ENCODE results near the gene APLP2. TPM values are rescaled to one million over a fixed set of nuclear protein-coding genes. Genes with fewer than 3 reads are reported as not detected.
A peak's percentile ranks its signal among the peaks of the same experiment; 100 is the strongest.

The APLP2 gene
- total and polyA plus RNA-seq, 2 of the 13 experiments (the other 11 are each of a cell fraction or from before 2014, with no cell fraction given) = 315 to 594 TPM

DNA sequence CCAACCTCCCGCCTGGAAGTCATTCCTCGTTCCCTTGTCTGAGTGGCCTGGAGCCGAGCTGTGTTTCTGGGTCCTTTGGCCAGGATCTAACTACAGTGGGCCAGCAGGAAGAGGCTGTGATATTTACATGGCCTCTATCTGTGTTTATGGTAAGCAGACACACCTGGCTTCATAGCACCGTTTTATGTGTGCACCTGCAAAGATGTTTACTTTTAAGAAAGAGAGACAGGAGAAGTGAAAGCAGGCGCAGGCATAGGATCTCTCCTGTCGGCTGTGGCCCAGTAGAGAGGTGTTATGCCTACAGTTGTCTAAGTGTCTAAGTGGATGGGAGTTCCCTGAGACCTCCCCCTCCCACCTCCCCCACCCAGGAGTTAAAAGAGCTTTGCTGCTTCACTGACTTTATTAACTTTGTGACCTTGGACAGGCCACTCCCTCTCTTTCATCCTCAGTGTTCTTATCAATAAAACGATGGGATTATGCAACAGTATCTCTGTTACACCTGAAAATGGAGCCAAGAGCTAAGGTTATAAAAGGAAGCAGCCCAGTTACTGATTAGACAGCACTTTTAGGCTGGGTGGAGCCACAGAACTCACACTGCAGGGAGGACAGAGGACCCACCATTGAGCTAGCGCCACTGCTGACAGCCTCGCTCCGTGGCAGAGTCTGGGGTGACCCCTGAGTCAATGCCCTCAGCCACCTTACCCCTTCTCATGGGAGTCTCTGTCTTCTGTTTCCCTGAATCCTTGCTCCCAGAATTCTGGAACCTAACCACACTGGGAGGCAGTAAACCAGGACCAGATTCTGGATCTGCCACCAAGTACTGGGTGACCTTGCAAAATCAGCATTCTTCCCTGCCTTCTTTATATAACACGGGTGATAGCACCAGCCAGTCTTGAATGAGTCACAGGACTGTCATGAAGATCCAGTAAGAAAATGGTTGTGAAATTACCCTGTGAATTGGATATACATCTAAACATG lies 111.9 kb downstream of the APLP2 start (continued):
- TF ChIP-seq ZNF234 (CRISPR knock-in tag; conservative IDR thresholded peaks at IDR 0.05) (no peak), HOXD1 (CRISPR knock-in tag; IDR thresholded peaks at IDR 0.05) (peak; percentile 73; the same call in 1 of the 2 replicates), NR2F6 (IDR thresholded peaks at IDR 0.05) (peak; percentile 76), NR2F6 (CRISPR knock-in tag; IDR thresholded peaks at IDR 0.05) (peak; percentile 64), NCOA2 (CRISPR knock-in tag; IDR thresholded peaks at IDR 0.05) (peak; percentile 94), ZNF326 (CRISPR knock-in tag; IDR thresholded peaks at IDR 0.05; ENCODE audit: borderline replicate concordance) (no peak)

DNA sequence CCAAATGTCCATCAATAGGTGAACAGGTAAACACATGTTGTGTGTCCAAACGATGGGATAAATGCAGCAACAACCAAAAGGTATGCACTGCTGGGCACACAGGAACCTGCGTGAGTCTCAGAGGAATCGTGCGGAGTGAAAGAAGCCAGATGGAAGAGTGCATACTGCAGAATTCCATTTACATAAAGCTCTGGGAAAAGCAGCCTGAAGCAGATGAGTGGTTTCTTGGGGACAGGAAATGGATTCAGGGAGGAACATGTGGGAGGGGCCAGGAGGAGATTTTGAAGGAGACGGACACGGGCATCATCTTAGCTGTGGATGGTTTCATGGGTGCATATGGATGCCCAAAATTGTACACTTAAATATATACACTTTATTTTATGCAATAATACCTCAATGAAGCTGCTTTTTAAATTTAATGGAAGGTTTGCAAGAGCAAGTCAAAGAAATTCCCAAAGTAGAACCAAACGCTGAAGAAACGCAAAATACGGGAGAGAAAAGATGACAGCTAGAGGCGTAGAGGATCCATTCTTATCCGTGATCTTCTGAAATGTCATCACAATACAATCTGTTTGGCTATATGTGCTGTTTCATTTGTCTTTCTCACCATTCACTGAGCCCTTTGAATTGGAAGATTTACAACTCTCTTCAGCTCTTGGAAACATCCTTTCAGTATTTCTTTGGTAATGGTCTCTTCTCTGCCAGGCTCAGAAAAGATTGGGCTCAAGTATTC lies 114.3 kb downstream of the APLP2 start:
- H3K79me2 ChIP-seq (ENCODE audit: insufficient read depth, low read length) = no peaks in the 10 kb centered on the region

More for the DNA sequence above, 114.3 kb downstream of the APLP2 start:
- ChIA-PET POLR2A (no interaction called here), CTCF (ENCODE audit: low intra/inter-chr PET ratio, low total read pairs) (no interaction called here)
- no peak for TF ChIP-seq NR2F2 (IDR thresholded peaks at IDR 0.05; ENCODE audit: borderline replicate concordance, low read depth)
- H3K27ac ChIP-seq (ENCODE audit: extremely low read length, insufficient read depth, low read length) = no peak overlapping the region
- no peak overlapping the region for H3K9ac ChIP-seq (ENCODE audit: insufficient read depth, low read depth, low read length)
- H4K20me1 ChIP-seq (ENCODE audit: insufficient read depth, low read length) = no peaks in the 10 kb centered on the region
- H3K36me3 ChIP-seq (replicated peaks in 1 of 2; ENCODE audit: control insufficient read depth in 1 of 2, insufficient read depth in 2 of 2, low read length in 2 of 2) = no peaks in the 10 kb centered on the region
- DNase-seq (ENCODE audit: low spot score) (no peak), ATAC-seq (no peak), FAIRE-seq (no peak)
- peaks cover 40% of the 10 kb centered on the region for H3K4me1 ChIP-seq (ENCODE audit: insufficient read depth, low read length)
- WGBS (ENCODE audit: low lambda C conversion rate) = 93% methylated on average over 11 of the region's 11 CpGs
- no TSS peak for BruUV-seq (replicated peaks)
- H2AFZ ChIP-seq (ENCODE audit: low read length) = no peak overlapping the region
- intact Hi-C loops (cut with micrococcal nuclease; ENCODE audit: unreplicated experiment) = no loop called here
- H3K4me2 ChIP-seq (ENCODE audit: low read depth, low read length) = no peak overlapping the region
- H3K9me3 ChIP-seq (ENCODE audit: low read length) = no peaks in the 10 kb centered on the region
- no peak overlapping the region for H3K4me3 ChIP-seq (replicated peaks in 1 of 3; ENCODE audit: insufficient read depth in 1 of 3, low read depth in 2 of 3, low read length in 3 of 3)
- in situ Hi-C loops (cut with HindIII; ENCODE audit: extremely low pct_ligation_motif_present, low pct_unique_long_range_greater_than_20kb) = no loop called here
- H3K27me3 ChIP-seq (ENCODE audit: control insufficient read depth in 1 of 2, insufficient read depth in 2 of 2, low read length in 2 of 2) = no peaks in the 10 kb centered on the region

Data from HepG2 (cell line).